Neural crest cell (in vitro differentiated cells): ENCODE data around the gene AIG1. TPM values are rescaled to one million over a fixed set of nuclear protein-coding genes. Genes with fewer than 3 reads are reported as not detected.

Source experiments
- DNase-seq: peaks from one replicate; pipeline ENCODE4 v3.0.0; 2021; ENCODE audit warnings: low read depth, mixed read lengths, low spot score
- H3K27ac Mint-ChIP-seq: one replicate; pipeline ENCODE4 v1.8.0; 2021; ENCODE audit warnings: mild to moderate bottlenecking, mixed read lengths; ENCODE audit not compliant: unreplicated experiment
- H3K27me3 Mint-ChIP-seq: 2 replicates; pipeline ENCODE4 v1.8.0; 2021; ENCODE audit warnings: low read depth, mild to moderate bottlenecking, mixed read lengths
- H3K36me3 Mint-ChIP-seq: 2 replicates; pipeline ENCODE4 v1.8.0; 2021; ENCODE audit warnings: low read depth, mild to moderate bottlenecking, mixed read lengths
- H3K4me1 Mint-ChIP-seq: 2 replicates; pipeline ENCODE4 v1.8.0; 2021; ENCODE audit warnings: mixed read lengths
- H3K4me3 Mint-ChIP-seq: one replicate; pipeline ENCODE4 v1.8.0; 2021; ENCODE audit warnings: mild to moderate bottlenecking, mixed read lengths
- H3K9me3 Mint-ChIP-seq: 2 replicates; pipeline ENCODE4 v1.8.0; 2021; ENCODE audit warnings: mixed read lengths
- total RNA-seq: library from RNA; stranded (reverse); gene quantifications from 2 replicates; pipeline ENCODE4 v1.2.1, GENCODE V29; 2021
- TF ChIP-seq, protein P1 (sequence below): fragments of 200-600 bp; sonication (generic); conservative IDR thresholded peaks from 2 replicates; pipeline ENCODE4 v1.5.0; 2021; ENCODE audit warnings: antibody characterized with exemption, mild to moderate bottlenecking

Gene AIG1
- total RNA-seq, 1 donor from 2014 or later: 22.9 TPM

DNA sequence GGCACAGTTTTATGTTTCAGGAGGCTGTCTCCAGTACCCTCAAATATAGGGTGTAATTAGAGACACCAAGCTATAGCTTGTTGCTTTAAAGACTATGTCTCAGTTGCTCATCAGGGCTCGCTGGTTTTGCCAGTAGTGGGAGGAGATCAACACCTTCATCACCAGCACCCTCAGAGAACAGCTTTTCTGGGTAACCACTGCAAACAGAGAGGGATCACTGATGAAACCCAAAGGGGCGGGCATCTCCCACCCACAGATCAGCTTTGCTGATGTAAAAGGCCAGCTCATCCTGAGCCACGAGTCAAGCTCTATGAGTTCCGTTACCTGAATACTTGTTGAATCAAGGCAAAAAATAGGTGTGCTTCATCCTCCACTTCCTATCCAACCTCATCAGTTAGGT, 187.7 kb downstream of the AIG1 start:
- H3K36me3 Mint-ChIP-seq: peaks cover 8% of the 10 kb centered on the region
- H3K9me3 Mint-ChIP-seq: peaks cover 5% of the 10 kb centered on the region
- no peak overlapping the region for H3K4me3 Mint-ChIP-seq
- H3K4me1 Mint-ChIP-seq: peaks cover 3% of the 10 kb centered on the region
- H3K27me3 Mint-ChIP-seq: no peaks in the 10 kb centered on the region
- TF ChIP-seq, protein P1, sequence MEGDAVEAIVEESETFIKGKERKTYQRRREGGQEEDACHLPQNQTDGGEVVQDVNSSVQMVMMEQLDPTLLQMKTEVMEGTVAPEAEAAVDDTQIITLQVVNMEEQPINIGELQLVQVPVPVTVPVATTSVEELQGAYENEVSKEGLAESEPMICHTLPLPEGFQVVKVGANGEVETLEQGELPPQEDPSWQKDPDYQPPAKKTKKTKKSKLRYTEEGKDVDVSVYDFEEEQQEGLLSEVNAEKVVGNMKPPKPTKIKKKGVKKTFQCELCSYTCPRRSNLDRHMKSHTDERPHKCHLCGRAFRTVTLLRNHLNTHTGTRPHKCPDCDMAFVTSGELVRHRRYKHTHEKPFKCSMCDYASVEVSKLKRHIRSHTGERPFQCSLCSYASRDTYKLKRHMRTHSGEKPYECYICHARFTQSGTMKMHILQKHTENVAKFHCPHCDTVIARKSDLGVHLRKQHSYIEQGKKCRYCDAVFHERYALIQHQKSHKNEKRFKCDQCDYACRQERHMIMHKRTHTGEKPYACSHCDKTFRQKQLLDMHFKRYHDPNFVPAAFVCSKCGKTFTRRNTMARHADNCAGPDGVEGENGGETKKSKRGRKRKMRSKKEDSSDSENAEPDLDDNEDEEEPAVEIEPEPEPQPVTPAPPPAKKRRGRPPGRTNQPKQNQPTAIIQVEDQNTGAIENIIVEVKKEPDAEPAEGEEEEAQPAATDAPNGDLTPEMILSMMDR: no peak
- H3K27ac Mint-ChIP-seq: no peak overlapping the region
- DNase-seq: no peak

DNA sequence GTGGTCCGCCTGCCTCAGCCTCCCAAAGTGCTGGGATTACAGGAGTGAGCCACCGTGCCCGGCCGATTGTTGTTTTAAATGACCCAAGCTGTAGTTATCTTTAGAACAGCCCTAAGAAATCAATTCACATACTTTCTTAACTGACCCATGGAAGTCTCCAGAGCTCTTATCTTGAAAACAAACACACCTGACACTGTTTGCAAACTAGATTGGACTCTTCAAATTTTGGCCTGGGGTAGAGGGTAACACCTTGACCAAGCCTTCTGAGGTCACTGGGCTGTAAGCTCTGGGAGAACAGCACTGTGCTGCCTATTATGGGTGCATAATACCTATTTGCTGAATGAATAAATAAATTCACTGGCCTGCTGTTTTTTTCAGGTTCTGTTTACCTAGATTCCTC, 190.6 kb downstream of the AIG1 start:
- H3K4me3 Mint-ChIP-seq: no peak overlapping the region
- H3K9me3 Mint-ChIP-seq: peaks cover 1% of the 10 kb centered on the region
- H3K27ac Mint-ChIP-seq: no peak overlapping the region
- no peak for DNase-seq
- peaks cover 16% of the 10 kb centered on the region for H3K4me1 Mint-ChIP-seq
- H3K36me3 Mint-ChIP-seq: peaks cover 5% of the 10 kb centered on the region
- H3K27me3 Mint-ChIP-seq: no peaks in the 10 kb centered on the region
- TF ChIP-seq, protein P1: no peak

DNA sequence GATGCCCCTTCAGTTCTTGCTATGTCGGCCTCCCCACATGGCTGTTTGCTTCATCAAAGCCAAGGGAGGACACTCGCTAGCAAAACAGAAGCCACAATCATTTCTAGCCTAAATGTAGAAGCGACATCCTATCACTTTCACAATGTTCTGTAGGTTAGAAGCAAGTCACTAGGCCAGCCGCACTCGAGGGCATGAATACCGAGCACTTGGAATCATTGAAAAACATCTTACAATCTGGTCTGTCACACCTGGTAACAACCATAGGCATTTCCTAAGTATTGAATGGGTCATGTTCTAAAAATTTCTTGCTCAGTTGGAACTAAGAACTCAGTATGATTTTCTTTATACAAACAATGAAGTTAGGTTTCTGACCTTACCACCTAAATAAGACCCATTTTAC, 192.3 kb downstream of the AIG1 start:
- no peak overlapping the region for H3K4me3 Mint-ChIP-seq

DNA sequence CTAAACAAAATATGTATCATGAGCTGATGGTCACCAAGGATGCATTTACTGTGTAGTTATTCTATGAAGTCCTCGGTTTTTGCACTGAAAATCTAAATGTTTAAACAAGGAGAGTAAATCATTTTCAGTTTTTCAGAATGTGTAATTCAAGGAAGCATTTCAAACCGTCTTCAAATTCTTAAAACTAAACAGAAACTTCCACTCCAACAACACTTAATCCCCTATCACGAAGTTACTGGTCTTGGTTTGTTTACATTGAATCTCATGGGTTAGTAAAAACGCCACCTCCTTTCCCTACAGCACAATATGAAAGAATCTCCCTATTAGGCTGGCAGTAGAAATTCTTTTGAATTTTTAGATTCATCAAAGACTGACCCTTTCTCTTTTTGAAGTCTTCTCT, 192.9 kb downstream of the AIG1 start:
- H3K36me3 Mint-ChIP-seq: peaks cover 2% of the 10 kb centered on the region
- DNase-seq: no peak
- H3K4me1 Mint-ChIP-seq: peaks cover 20% of the 10 kb centered on the region
- no peak overlapping the region for H3K27ac Mint-ChIP-seq
- TF ChIP-seq, protein P1: no peak
- H3K9me3 Mint-ChIP-seq: no peaks in the 10 kb centered on the region
- H3K27me3 Mint-ChIP-seq: no peaks in the 10 kb centered on the region
- H3K4me3 Mint-ChIP-seq: no peak overlapping the region

More for the DNA sequence above, 192.3 kb downstream of the AIG1 start:
- Mint-ChIP-seq H3K27me3 (no peaks in the 10 kb centered on the region), H3K36me3 (peaks cover 2% of the 10 kb centered on the region), H3K27ac (no peak overlapping the region), H3K4me1 (peaks cover 20% of the 10 kb centered on the region), H3K9me3 (no peaks in the 10 kb centered on the region)
- TF ChIP-seq, protein P1: no peak
- DNase-seq: no peak

DNA sequence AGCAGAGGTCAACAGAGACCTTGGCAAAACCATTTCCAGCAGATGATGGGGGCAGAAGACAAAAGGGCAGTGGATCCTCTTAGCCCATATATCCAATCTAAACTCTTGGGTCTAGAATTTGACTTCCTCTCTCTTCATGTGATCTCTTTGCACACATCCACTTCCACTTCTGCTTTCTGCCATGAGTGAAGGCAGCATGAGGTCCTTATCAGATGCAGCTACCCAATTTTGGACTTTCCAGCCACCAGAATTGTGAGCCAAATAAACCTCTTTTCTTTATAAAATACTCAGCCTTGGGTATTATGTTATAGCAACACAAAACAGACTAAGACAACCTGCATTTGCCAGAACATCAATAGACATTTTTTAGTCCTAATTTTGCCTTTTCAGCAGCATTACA, 198.3 kb downstream of the AIG1 start:
- no peak for DNase-seq
- Mint-ChIP-seq H3K9me3 (peaks cover 5% of the 10 kb centered on the region), H3K27me3 (no peaks in the 10 kb centered on the region), H3K4me3 (no peak overlapping the region), H3K36me3 (no peaks in the 10 kb centered on the region), H3K27ac (no peak overlapping the region), H3K4me1 (peaks cover 11% of the 10 kb centered on the region)
- TF ChIP-seq, protein P1: no peak

DNA sequence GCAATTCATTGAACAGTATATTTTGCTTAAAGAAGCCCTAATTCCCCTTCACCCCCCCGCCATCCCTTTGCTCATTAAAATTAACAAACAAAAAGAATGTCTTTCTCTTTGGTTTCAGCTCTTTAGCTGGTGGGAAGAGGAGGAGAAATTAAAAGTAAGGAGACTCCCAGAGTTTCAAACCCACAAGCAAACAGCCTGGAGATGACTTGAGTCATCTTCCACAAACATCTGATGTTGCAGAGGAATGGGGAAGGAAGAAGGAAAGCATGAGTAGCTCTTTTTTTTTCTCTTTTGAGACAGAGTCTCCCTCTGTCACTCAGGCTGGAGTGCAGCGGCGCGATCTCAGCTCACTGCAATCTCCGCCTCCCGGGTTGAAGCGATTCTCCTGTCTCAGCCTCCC, 200.2 kb downstream of the AIG1 start:
- H3K4me3 Mint-ChIP-seq: no peak overlapping the region
- TF ChIP-seq, protein P1: no peak
- peaks cover 5% of the 10 kb centered on the region for H3K9me3 Mint-ChIP-seq

More for the DNA sequence above, 200.2 kb downstream of the AIG1 start:
- DNase-seq: no peak
- H3K27ac Mint-ChIP-seq: no peak overlapping the region
- H3K4me1 Mint-ChIP-seq: peaks cover 10% of the 10 kb centered on the region
- no peaks in the 10 kb centered on the region for H3K27me3 Mint-ChIP-seq
- no peaks in the 10 kb centered on the region for H3K36me3 Mint-ChIP-seq
